Measurements from ENCODE around the gene DHX35. TPM values are rescaled to one million over a fixed set of nuclear protein-coding genes. Genes with fewer than 3 reads are reported as not detected.

DHX35 gene
- total and polyA plus RNA-seq, 10 of the 15 experiments (the other 5 are each of a cell fraction or from before 2014, with no cell fraction given), result 4.3 to 21.6 (median 14.9) TPM

DNA sequence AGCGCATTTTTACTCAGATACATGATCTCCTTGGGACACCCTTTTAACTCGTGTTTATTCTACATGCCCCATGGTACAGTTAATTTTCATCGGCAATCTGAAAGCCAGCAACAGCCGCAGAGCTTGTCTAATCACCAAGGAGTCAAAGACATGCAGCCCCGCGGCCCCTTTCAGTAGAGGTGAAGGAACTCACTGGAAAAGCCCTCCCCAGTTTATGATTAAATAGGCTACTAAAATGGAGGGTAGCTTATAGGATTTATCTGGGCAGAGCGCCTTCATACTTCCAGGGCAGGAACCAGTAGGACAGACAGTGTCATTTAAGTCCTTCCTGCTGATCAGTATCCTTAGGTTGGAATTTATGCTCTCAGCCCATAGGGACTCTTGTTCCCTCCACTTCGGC is 83.5 kb downstream of the DHX35 start:
- Histone ChIP-seq H4K20me1 (ENCODE audit: control insufficient read depth, insufficient read depth) (no peaks in the 10 kb centered on the region), H3K27ac (ENCODE audit: control insufficient read depth, insufficient read depth) (no peak overlapping the region), H3K4me3 (no peak overlapping the region), H3K79me2 (ENCODE audit: control insufficient read depth, insufficient read depth, low read length) (no peaks in the 10 kb centered on the region), H3K4me1 (ENCODE audit: control insufficient read depth, insufficient read depth, low read length) (peaks cover 4% of the 10 kb centered on the region; the same call in 1 of the 2 replicates), H2AFZ (ENCODE audit: control insufficient read depth, low read depth, low read length) (no peak overlapping the region), H3K9ac (ENCODE audit: control insufficient read depth, insufficient read depth, low read length) (no peak overlapping the region), H3K4me2 (ENCODE audit: control insufficient read depth, insufficient read depth) (no peak overlapping the region), H3K27me3 (replicated peaks in 1 of 2; ENCODE audit: control insufficient read depth in 2 of 2, insufficient read depth in 2 of 2, low read length in 1 of 2) (no peaks in the 10 kb centered on the region), H3K36me3 (ENCODE audit: control insufficient read depth in 2 of 2, insufficient read depth in 2 of 2, low read length in 1 of 2) (peaks cover 4 to 5% of the 10 kb centered on the region in 2 experiments; a peak in 2 of 4 replicates), H3K9me3 (replicated peaks; ENCODE audit: control insufficient read depth, insufficient read depth, low read length) (no peaks in the 10 kb centered on the region)
- TF ChIP-seq NR2F1 (conservative IDR thresholded peaks at IDR 0.05), result no peak
- TF ChIP-seq NRF1 (conservative IDR thresholded peaks at IDR 0.05; ENCODE audit: low read depth, low read length), result no peak
- no peak for TF ChIP-seq ESRRA (IDR thresholded peaks at IDR 0.05; ENCODE audit: low read length)
- TF ChIP-seq, protein P1, sequence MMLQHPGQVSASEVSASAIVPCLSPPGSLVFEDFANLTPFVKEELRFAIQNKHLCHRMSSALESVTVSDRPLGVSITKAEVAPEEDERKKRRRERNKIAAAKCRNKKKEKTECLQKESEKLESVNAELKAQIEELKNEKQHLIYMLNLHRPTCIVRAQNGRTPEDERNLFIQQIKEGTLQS (IDR thresholded peaks at IDR 0.05; ENCODE audit: borderline replicate concordance, extremely low read depth, low read depth, low read length), result no peak
- TF ChIP-seq, protein P2, sequence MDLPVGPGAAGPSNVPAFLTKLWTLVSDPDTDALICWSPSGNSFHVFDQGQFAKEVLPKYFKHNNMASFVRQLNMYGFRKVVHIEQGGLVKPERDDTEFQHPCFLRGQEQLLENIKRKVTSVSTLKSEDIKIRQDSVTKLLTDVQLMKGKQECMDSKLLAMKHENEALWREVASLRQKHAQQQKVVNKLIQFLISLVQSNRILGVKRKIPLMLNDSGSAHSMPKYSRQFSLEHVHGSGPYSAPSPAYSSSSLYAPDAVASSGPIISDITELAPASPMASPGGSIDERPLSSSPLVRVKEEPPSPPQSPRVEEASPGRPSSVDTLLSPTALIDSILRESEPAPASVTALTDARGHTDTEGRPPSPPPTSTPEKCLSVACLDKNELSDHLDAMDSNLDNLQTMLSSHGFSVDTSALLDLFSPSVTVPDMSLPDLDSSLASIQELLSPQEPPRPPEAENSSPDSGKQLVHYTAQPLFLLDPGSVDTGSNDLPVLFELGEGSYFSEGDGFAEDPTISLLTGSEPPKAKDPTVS (IDR thresholded peaks at IDR 0.05; ENCODE audit: low read depth, low read length), result no peak
- TF ChIP-seq HDAC6 (IDR thresholded peaks at IDR 0.05; ENCODE audit: unreplicated experiment), result no peak
- TF ChIP-seq, protein P3, sequence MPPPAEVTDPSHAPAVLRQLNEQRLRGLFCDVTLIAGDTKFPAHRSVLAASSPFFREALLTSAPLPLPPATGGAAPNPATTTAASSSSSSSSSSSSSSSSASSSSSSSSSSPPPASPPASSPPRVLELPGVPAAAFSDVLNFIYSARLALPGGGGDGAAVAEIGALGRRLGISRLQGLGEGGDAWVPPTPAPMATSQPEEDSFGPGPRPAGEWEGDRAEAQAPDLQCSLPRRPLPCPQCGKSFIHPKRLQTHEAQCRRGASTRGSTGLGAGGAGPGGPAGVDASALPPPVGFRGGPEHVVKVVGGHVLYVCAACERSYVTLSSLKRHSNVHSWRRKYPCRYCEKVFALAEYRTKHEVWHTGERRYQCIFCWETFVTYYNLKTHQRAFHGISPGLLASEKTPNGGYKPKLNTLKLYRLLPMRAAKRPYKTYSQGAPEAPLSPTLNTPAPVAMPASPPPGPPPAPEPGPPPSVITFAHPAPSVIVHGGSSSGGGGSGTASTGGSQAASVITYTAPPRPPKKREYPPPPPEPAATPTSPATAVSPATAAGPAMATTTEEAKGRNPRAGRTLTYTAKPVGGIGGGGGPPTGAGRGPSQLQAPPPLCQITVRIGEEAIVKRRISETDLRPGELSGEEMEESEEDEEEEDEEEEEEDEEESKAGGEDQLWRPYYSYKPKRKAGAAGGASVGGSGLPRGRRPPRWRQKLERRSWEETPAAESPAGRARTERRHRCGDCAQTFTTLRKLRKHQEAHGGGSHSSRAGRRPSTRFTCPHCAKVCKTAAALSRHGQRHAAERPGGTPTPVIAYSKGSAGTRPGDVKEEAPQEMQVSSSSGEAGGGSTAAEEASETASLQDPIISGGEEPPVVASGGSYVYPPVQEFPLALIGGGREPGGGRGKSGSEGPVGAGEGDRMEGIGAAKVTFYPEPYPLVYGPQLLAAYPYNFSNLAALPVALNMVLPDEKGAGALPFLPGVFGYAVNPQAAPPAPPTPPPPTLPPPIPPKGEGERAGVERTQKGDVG (CRISPR knock-in tag; IDR thresholded peaks at IDR 0.05), result no peak
- no peak for TF ChIP-seq YY1 (IDR thresholded peaks at IDR 0.05; ENCODE audit: low read depth, low read length)
- TF ChIP-seq NFXL1 (IDR thresholded peaks at IDR 0.05; ENCODE audit: borderline replicate concordance), result no peak
- no peak for TF ChIP-seq CREB1 (IDR thresholded peaks at IDR 0.05; ENCODE audit: low read depth)
- TF ChIP-seq, protein P4, sequence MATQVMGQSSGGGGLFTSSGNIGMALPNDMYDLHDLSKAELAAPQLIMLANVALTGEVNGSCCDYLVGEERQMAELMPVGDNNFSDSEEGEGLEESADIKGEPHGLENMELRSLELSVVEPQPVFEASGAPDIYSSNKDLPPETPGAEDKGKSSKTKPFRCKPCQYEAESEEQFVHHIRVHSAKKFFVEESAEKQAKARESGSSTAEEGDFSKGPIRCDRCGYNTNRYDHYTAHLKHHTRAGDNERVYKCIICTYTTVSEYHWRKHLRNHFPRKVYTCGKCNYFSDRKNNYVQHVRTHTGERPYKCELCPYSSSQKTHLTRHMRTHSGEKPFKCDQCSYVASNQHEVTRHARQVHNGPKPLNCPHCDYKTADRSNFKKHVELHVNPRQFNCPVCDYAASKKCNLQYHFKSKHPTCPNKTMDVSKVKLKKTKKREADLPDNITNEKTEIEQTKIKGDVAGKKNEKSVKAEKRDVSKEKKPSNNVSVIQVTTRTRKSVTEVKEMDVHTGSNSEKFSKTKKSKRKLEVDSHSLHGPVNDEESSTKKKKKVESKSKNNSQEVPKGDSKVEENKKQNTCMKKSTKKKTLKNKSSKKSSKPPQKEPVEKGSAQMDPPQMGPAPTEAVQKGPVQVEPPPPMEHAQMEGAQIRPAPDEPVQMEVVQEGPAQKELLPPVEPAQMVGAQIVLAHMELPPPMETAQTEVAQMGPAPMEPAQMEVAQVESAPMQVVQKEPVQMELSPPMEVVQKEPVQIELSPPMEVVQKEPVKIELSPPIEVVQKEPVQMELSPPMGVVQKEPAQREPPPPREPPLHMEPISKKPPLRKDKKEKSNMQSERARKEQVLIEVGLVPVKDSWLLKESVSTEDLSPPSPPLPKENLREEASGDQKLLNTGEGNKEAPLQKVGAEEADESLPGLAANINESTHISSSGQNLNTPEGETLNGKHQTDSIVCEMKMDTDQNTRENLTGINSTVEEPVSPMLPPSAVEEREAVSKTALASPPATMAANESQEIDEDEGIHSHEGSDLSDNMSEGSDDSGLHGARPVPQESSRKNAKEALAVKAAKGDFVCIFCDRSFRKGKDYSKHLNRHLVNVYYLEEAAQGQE (IDR thresholded peaks at IDR 0.05; ENCODE audit: low read depth, low read length), result no peak
- TF ChIP-seq ZNF217 (IDR thresholded peaks at IDR 0.05), result no peak
- no peak for ATAC-seq
- CTCF ChIA-PET, result interaction anchor here (1.0 to 8.4 kb wide), 9 partner anchors 9 to 412 kb away, joined by 3 to 182 read pairs (median 3); partner anchors contain the start of gene FAM83D
- 91% methylated on average over 8 of the region's 8 CpGs for WGBS (ENCODE audit: insufficient coverage, insufficient replicate concordance, low lambda C conversion rate, missing lambda C conversion rate)
- FAIRE-seq, result no peak
- POLR2A ChIA-PET, result interaction anchor here (0.8 kb wide), 1 partner anchor 113 kb away, joined by 3 read pairs; no protein-coding TSS in a partner anchor
- RAD21 ChIA-PET (ENCODE audit: unreplicated experiment), result interaction anchor here (1.2 to 7.6 kb wide), 4 partner anchors 49 to 123 kb away, joined by 4 to 91 read pairs (median 37); partner anchors contain the start of genes DHX35 and FAM83D
- intact Hi-C loops (cut with micrococcal nuclease; ENCODE audit: unreplicated experiment), result loop anchor here (10.0 kb wide), 1 partner anchor 291 kb away; no protein-coding TSS in a partner anchor
- in situ Hi-C loops (cut with MboI), result loop anchor here (5.0 kb wide), 2 partner anchors 123 to 398 kb away; no protein-coding TSS in a partner anchor
- no TSS peak for BruUV-seq (replicated peaks)
- no peak for DNase-seq (ENCODE audit: low read depth, low spot score)
- SMC1A ChIA-PET (ENCODE audit: uncharacterized antibody, unreplicated experiment), result interaction anchor here (0.7 to 6.9 kb wide), 9 partner anchors 8 to 121 kb away, joined by 3 to 54 read pairs (median 3); partner anchors contain the start of genes DHX35 and FAM83D
